Mesenchymal stem cell (in vitro differentiated cells and primary cell): Measurements from ENCODE around the gene ASXL2.

Experiments
- DNase-seq: peaks from one replicate; pipeline ENCODE4 v3.0.0-alpha.2; 2013
- H2AFZ ChIP-seq: one replicate; pipeline ENCODE4 v1.6.1; 2013; ENCODE audit warnings: low read depth, mild to moderate bottlenecking, control low read depth, inconsistent platforms, low read length, moderate library complexity
- H2AK5ac ChIP-seq: 2 replicates; pipeline ENCODE4 v1.6.1; 2013; ENCODE audit warnings: low read length, moderate library complexity, mild to moderate bottlenecking, inconsistent platforms; ENCODE audit not compliant: severe bottlenecking
- H2BK120ac ChIP-seq: one replicate; pipeline ENCODE4 v1.6.1; 2013; ENCODE audit warnings: low read depth, mild to moderate bottlenecking, inconsistent platforms, low read length, moderate library complexity
- H2BK12ac ChIP-seq, 2 experiments: one replicate each; pipeline ENCODE4 v1.6.1; 2013; ENCODE audit warnings: inconsistent platforms in 2 of 2, low read length in 2 of 2, mild to moderate bottlenecking in 2 of 2, moderate library complexity in 2 of 2, control low read depth in 1 of 2
- H2BK15ac ChIP-seq: one replicate; pipeline ENCODE4 v1.6.1; 2013; ENCODE audit warnings: mild to moderate bottlenecking, low read depth, inconsistent platforms; ENCODE audit not compliant: poor library complexity, severe bottlenecking
- H2BK5ac ChIP-seq: 2 replicates; pipeline ENCODE4 v1.6.1; 2013; ENCODE audit warnings: low read depth, mild to moderate bottlenecking, low read length, control low read depth, inconsistent platforms; ENCODE audit not compliant: poor library complexity, severe bottlenecking
- H3K14ac ChIP-seq, 2 experiments: one replicate each; pipeline ENCODE4 v1.6.1; 2013; ENCODE audit warnings: inconsistent platforms in 2 of 2, low read length in 2 of 2, control low read depth in 1 of 2, mild to moderate bottlenecking in 1 of 2, moderate library complexity in 1 of 2
- H3K18ac ChIP-seq, 2 experiments: one replicate each; pipeline ENCODE4 v1.6.1; 2013; ENCODE audit warnings: inconsistent platforms in 2 of 2, low read length in 2 of 2, control low read depth in 1 of 2, low read depth in 1 of 2, mild to moderate bottlenecking in 1 of 2
- H3K23ac ChIP-seq, 2 experiments: one replicate each; pipeline ENCODE4 v1.6.1; 2013; ENCODE audit warnings: inconsistent platforms in 2 of 2, low read length in 2 of 2, mild to moderate bottlenecking in 2 of 2, moderate library complexity in 2 of 2, control low read depth in 1 of 2
- H3K27ac ChIP-seq: 2 replicates; pipeline ENCODE4 v1.5.1; 2013; ENCODE audit warnings: mild to moderate bottlenecking, moderate library complexity, low read length, control low read depth, inconsistent platforms; ENCODE audit not compliant: poor library complexity, severe bottlenecking
- H3K27me3 ChIP-seq, 2 experiments: 2 replicates each; pipeline versions ENCODE4 v1.6.1 to v1.7.0; 2013; ENCODE audit warnings: low read length in 2 of 2, mild to moderate bottlenecking in 2 of 2, moderate library complexity in 2 of 2, control low read depth in 1 of 2, inconsistent platforms in 1 of 2; ENCODE audit not compliant: control insufficient read depth in 1 of 2, insufficient read depth in 1 of 2
- H3K36me3 ChIP-seq, 2 experiments: 2 replicates each; pipeline versions ENCODE4 v1.6.1 to v1.7.0; 2013; ENCODE audit warnings: low read length in 2 of 2, control low read depth in 1 of 2, inconsistent platforms in 1 of 2, low read depth in 1 of 2, mild to moderate bottlenecking in 1 of 2; ENCODE audit not compliant: insufficient read depth in 2 of 2, control insufficient read depth in 1 of 2
- H3K4ac ChIP-seq, 2 experiments: one replicate each; pipeline ENCODE4 v1.6.1; 2013; ENCODE audit warnings: inconsistent platforms in 2 of 2, low read length in 2 of 2, mild to moderate bottlenecking in 2 of 2, moderate library complexity in 2 of 2, control low read depth in 1 of 2, low read depth in 1 of 2
- H3K4me1 ChIP-seq: 2 replicates; pipeline ENCODE4 v1.6.1; 2013; ENCODE audit warnings: low read depth, low read length, control low read depth; ENCODE audit not compliant: control insufficient read depth, insufficient read depth
- H3K4me2 ChIP-seq: 2 replicates; pipeline ENCODE4 v1.6.1; 2013; ENCODE audit warnings: low read length, mild to moderate bottlenecking, inconsistent platforms; ENCODE audit not compliant: poor library complexity, severe bottlenecking
- H3K4me3 ChIP-seq, 2 experiments: 2 replicates each; pipeline versions ENCODE4 v1.5.1 to v1.7.0; 2013; ENCODE audit warnings: low read length in 2 of 2, mild to moderate bottlenecking in 2 of 2, control low read depth in 1 of 2, low read depth in 1 of 2; ENCODE audit not compliant: insufficient read depth in 1 of 2
- H3K79me1 ChIP-seq: replicated peaks from 2 replicates; pipeline ENCODE4 v1.6.1; 2013; ENCODE audit warnings: mild to moderate bottlenecking, control low read depth, low read length, inconsistent platforms; ENCODE audit not compliant: poor library complexity, severe bottlenecking
- H3K9ac ChIP-seq: 2 replicates; pipeline ENCODE4 v1.7.0; 2013; ENCODE audit warnings: mild to moderate bottlenecking, low read length, moderate library complexity
- H3K9me3 ChIP-seq: 2 replicates; pipeline ENCODE4 v1.7.0; 2013; ENCODE audit warnings: mild to moderate bottlenecking, low read length; ENCODE audit not compliant: control insufficient read depth
- H4K8ac ChIP-seq: one replicate; pipeline ENCODE4 v1.6.1; 2013; ENCODE audit warnings: inconsistent platforms, mild to moderate bottlenecking, low read length, moderate library complexity
- H4K91ac ChIP-seq: one replicate; pipeline ENCODE4 v1.6.1; 2013; ENCODE audit warnings: mild to moderate bottlenecking, low read length, inconsistent platforms
- WGBS: methylation state at CpG from one replicate; pipeline ENCODE4 v1.1.7; 2013; ENCODE audit warnings: mixed read lengths; 5-methylcytosine and 5-hydroxymethylcytosine counted together

Gene ASXL2

GRCh38 chr2:25712455-25712854 is 165.8 kb downstream of the ASXL2 start:
- Histone ChIP-seq H2AFZ (no peak overlapping the region), H2BK12ac (no peak overlapping the region), H2AK5ac (no peak overlapping the region), H3K4me2 (no peak overlapping the region), H2BK15ac (no peak overlapping the region), H3K79me1 (no peaks in the 10 kb centered on the region), H3K9me3 (no peaks in the 10 kb centered on the region), H3K18ac (no peak overlapping the region), H3K4me1 (no peaks in the 10 kb centered on the region), H4K91ac (no peak overlapping the region), H3K23ac (no peak overlapping the region), H2BK5ac (no peak overlapping the region), H3K27me3 (peaks cover 5 to 40% of the 10 kb centered on the region in 2 experiments), H3K4me3 (no peak overlapping the region), H3K9ac (no peak overlapping the region), H2BK120ac (no peak overlapping the region), H3K36me3 (no peaks in the 10 kb centered on the region), H4K8ac (no peak overlapping the region), H3K14ac (no peak overlapping the region), H3K4ac (no peak overlapping the region), H3K27ac (no peak overlapping the region)
- DNase-seq, result no peak
- WGBS, result 97% methylated on average over 5 of the region's 5 CpGs

- Histone ChIP-seq H3K27ac (no peak overlapping the region), H4K91ac (no peak overlapping the region), H2BK120ac (no peak overlapping the region), H3K18ac (no peak overlapping the region), H2BK15ac (no peak overlapping the region), H3K4me1 (no peaks in the 10 kb centered on the region), H3K4ac (no peak overlapping the region), H3K23ac (no peak overlapping the region), H2BK5ac (no peak overlapping the region), H3K14ac (no peak overlapping the region), H4K8ac (no peak overlapping the region), H3K79me1 (no peaks in the 10 kb centered on the region), H2BK12ac (no peak overlapping the region), H3K27me3 (peaks cover 5 to 40% of the 10 kb centered on the region in 2 experiments), H3K4me2 (no peak overlapping the region), H3K36me3 (no peaks in the 10 kb centered on the region), H3K9ac (peak overlapping the region; percentile 48), H2AFZ (no peak overlapping the region), H3K4me3 (peak overlapping the region in 1 of 2 experiments; percentile 65), H3K9me3 (no peaks in the 10 kb centered on the region), H2AK5ac (no peak overlapping the region)
- 46% methylated on average over 12 of the region's 12 CpGs for WGBS
- DNase-seq, result no peak
Measured at GRCh38 chr2:25711675-25712354, 166.5 kb downstream of the ASXL2 start.

GRCh38 chr2:25710750-25711149 is 167.5 kb downstream of the ASXL2 start:
- Histone ChIP-seq H3K27me3 (peaks cover 5 to 40% of the 10 kb centered on the region in 2 experiments), H3K4me2 (no peak overlapping the region), H2AK5ac (no peak overlapping the region), H4K91ac (no peak overlapping the region), H3K9ac (no peak overlapping the region), H2BK120ac (no peak overlapping the region), H3K27ac (no peak overlapping the region), H3K14ac (no peak overlapping the region), H3K4me1 (no peaks in the 10 kb centered on the region), H3K4ac (no peak overlapping the region), H2AFZ (no peak overlapping the region), H3K4me3 (no peak overlapping the region), H3K18ac (no peak overlapping the region), H2BK12ac (no peak overlapping the region), H4K8ac (no peak overlapping the region), H3K36me3 (no peaks in the 10 kb centered on the region), H3K9me3 (no peaks in the 10 kb centered on the region), H2BK5ac (no peak overlapping the region), H3K23ac (no peak overlapping the region), H3K79me1 (no peaks in the 10 kb centered on the region), H2BK15ac (no peak overlapping the region)
- 95% methylated on average over 3 of the region's 3 CpGs for WGBS
- DNase-seq, result no peak

GRCh38 chr2:25709349-25709748 is 168.9 kb downstream of the ASXL2 start:
- Histone ChIP-seq H3K4me2 (no peak overlapping the region), H2AFZ (no peak overlapping the region), H3K14ac (no peak overlapping the region), H3K4ac (no peak overlapping the region), H3K4me1 (no peaks in the 10 kb centered on the region), H3K27me3 (peaks cover 5 to 30% of the 10 kb centered on the region in 2 experiments), H2BK12ac (no peak overlapping the region), H3K23ac (no peak overlapping the region), H3K18ac (no peak overlapping the region), H2BK5ac (no peak overlapping the region), H4K91ac (no peak overlapping the region), H3K4me3 (no peak overlapping the region), H3K9me3 (no peaks in the 10 kb centered on the region), H4K8ac (no peak overlapping the region), H3K27ac (no peak overlapping the region), H3K79me1 (no peaks in the 10 kb centered on the region), H2BK15ac (no peak overlapping the region), H2AK5ac (no peak overlapping the region), H3K36me3 (no peaks in the 10 kb centered on the region), H3K9ac (no peak overlapping the region), H2BK120ac (no peak overlapping the region)
- 75% methylated on average over 1 of the region's 2 CpGs for WGBS
- no peak for DNase-seq
